Measurements from ENCODE around the gene TNS1. TPM values are rescaled to one million over a fixed set of nuclear protein-coding genes. Genes with fewer than 3 reads are reported as not detected.
A peak's percentile ranks its signal among the peaks of the same experiment; 100 is the strongest.

Gene TNS1
- polyA plus RNA-seq, 6 donors from 2014 or later = 0.05 to 0.57 (median 0.35) TPM; not detected in 2

- Mint-ChIP-seq H3K4me3 (no peak overlapping the region), H3K9me3 (peaks cover 0 to 9% (median 0%) of the 10 kb centered on the region in 7 donors), H3K27me3 (peaks cover 4 to 25% (median 14%) of the 10 kb centered on the region in 3 donors), H3K27ac (no peak overlapping the region), H3K36me3 (no peaks in the 10 kb centered on the region), H3K4me1 (peaks cover 0 to 6% (median 5%) of the 10 kb centered on the region in 3 donors)
- DNase-seq (no peak), ATAC-seq (ENCODE audit: low read depth in 2 of 2) (no peak)
Observed at GRCh38 chr2:217808326-217808725, 194.5 kb downstream of the TNS1 start.

DNA sequence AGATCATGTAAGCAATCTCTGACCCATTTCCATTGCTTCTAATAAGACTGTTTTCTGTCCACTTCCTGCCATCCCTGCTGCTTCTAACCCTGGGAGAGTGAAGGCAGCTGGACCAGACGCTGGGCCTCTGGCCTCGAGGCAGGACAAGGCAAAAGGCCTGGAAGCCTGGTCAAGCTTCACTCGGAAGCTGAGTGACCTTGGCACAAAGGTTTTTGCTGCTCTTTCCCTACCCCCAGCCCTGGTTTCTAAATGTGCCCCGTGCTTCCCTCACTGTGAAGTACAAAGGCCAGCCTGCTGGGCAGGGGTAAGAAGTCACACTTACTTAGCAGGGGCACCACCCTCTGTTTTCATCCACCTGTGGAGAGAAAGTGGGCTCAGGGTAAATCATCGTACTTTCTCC lies 195.0 kb downstream of the TNS1 start:
- H3K27me3 Mint-ChIP-seq = peaks cover 4 to 25% (median 14%) of the 10 kb centered on the region in 3 donors
- ATAC-seq (ENCODE audit: low read depth in 2 of 2) (no peak), DNase-seq (no peak)
- no peaks in the 10 kb centered on the region for H3K36me3 Mint-ChIP-seq
- H3K4me1 Mint-ChIP-seq = peaks cover 0 to 6% (median 5%) of the 10 kb centered on the region in 3 donors
- H3K27ac Mint-ChIP-seq = no peak overlapping the region
- H3K4me3 Mint-ChIP-seq = no peak overlapping the region
- peaks cover 0 to 9% (median 0%) of the 10 kb centered on the region in 7 donors for H3K9me3 Mint-ChIP-seq

DNA sequence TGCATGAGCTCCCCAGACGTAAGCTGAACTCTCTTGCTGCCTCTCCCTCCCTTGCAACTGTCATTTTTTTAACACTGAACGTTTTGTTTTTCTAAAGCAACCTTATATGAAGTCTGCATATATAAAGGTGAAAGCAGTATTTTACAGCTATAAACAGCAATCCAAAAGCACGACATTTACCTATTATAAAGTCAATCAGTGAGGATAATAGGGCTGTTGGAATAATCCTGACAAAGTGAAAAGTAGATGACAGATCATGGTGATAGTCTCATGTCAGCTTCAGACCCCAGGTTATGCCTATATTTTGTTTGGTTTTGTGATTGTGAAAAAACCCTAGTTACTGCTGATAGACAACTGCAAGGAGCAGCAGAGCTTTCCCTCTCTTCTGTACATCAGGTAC lies 195.8 kb downstream of the TNS1 start:
- no peak overlapping the region for H3K27ac Mint-ChIP-seq
- no peak overlapping the region for H3K4me3 Mint-ChIP-seq
- H3K9me3 Mint-ChIP-seq = peaks cover 0 to 9% (median 0%) of the 10 kb centered on the region in 7 donors
- H3K27me3 Mint-ChIP-seq = peaks cover 4 to 23% (median 14%) of the 10 kb centered on the region in 3 donors
- H3K36me3 Mint-ChIP-seq = no peaks in the 10 kb centered on the region
- no peak for ATAC-seq (ENCODE audit: low read depth in 2 of 2)
- H3K4me1 Mint-ChIP-seq = peaks cover 0 to 6% (median 5%) of the 10 kb centered on the region in 3 donors
- no peak for DNase-seq

GRCh38 chr2:217806482-217806765 lies 196.4 kb downstream of the TNS1 start:
- ATAC-seq (ENCODE audit: low read depth in 2 of 2) (no peak), DNase-seq (no peak)
- H3K4me3 Mint-ChIP-seq = no peak overlapping the region
- H3K27ac Mint-ChIP-seq = no peak overlapping the region
- no peaks in the 10 kb centered on the region for H3K36me3 Mint-ChIP-seq
- peaks cover 0 to 6% (median 5%) of the 10 kb centered on the region in 3 donors for H3K4me1 Mint-ChIP-seq
- peaks cover 4 to 18% (median 14%) of the 10 kb centered on the region in 3 donors for H3K27me3 Mint-ChIP-seq
- peaks cover 0 to 9% (median 0%) of the 10 kb centered on the region in 7 donors for H3K9me3 Mint-ChIP-seq

GRCh38 chr2:217805668-217806481 lies 196.9 kb downstream of the TNS1 start:
- H3K27ac Mint-ChIP-seq = peak overlapping the region in 2 of 6 donors; percentile 38 to 83
- H3K4me3 Mint-ChIP-seq = no peak overlapping the region
- H3K27me3 Mint-ChIP-seq = peaks cover 4 to 18% (median 14%) of the 10 kb centered on the region in 3 donors
- H3K36me3 Mint-ChIP-seq = no peaks in the 10 kb centered on the region
- H3K4me1 Mint-ChIP-seq = peaks cover 0 to 6% (median 5%) of the 10 kb centered on the region in 3 donors
- H3K9me3 Mint-ChIP-seq = peaks cover 0 to 9% (median 0%) of the 10 kb centered on the region in 7 donors
- ATAC-seq (ENCODE audit: low read depth in 2 of 2) (no peak), DNase-seq (no peak)

- H3K36me3 Mint-ChIP-seq = no peaks in the 10 kb centered on the region
- peaks cover 0 to 6% (median 5%) of the 10 kb centered on the region in 3 donors for H3K4me1 Mint-ChIP-seq
- no peak overlapping the region for H3K4me3 Mint-ChIP-seq
- DNase-seq (no peak), ATAC-seq (ENCODE audit: low read depth in 2 of 2) (no peak)
- peak overlapping the region in 1 of 6 donors; percentile 83 for H3K27ac Mint-ChIP-seq
- H3K9me3 Mint-ChIP-seq = peaks cover 0 to 9% (median 0%) of the 10 kb centered on the region in 7 donors
- H3K27me3 Mint-ChIP-seq = peaks cover 4 to 18% (median 14%) of the 10 kb centered on the region in 3 donors
Observed at GRCh38 chr2:217804791-217805667, 197.8 kb downstream of the TNS1 start.

DNA sequence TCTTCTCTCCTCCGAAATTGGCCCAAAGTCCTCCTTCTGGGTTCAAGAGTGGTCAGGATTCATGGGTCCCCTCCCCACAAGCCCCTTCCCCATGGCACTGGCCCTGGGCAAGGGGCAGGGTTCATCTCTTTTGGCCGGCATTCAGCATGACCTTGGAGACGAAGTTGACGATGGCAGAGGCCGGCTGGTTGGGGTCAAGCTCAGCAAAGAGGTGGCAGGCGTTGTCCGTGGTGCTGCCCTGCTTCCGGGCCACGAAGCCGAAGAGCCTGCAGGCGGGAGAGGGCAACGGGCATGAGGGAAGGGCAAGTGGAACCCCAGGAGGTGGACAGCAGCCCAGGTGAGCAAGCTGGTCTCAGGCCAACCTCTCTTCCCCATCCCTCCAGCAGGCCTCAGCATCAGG lies 198.5 kb downstream of the TNS1 start:
- peaks cover 0 to 5% (median 0%) of the 10 kb centered on the region in 7 donors for H3K9me3 Mint-ChIP-seq
- H3K4me3 Mint-ChIP-seq = peak overlapping the region in 1 of 8 donors; percentile 57
- peaks cover 4 to 18% (median 14%) of the 10 kb centered on the region in 3 donors for H3K27me3 Mint-ChIP-seq
- DNase-seq (no peak), ATAC-seq (ENCODE audit: low read depth in 2 of 2) (no peak)
- H3K27ac Mint-ChIP-seq = peak overlapping the region in 1 of 6 donors; percentile 88
- no peaks in the 10 kb centered on the region for H3K36me3 Mint-ChIP-seq
- peaks cover under 1 to 7% (median 5%) of the 10 kb centered on the region in 3 donors for H3K4me1 Mint-ChIP-seq

DNA sequence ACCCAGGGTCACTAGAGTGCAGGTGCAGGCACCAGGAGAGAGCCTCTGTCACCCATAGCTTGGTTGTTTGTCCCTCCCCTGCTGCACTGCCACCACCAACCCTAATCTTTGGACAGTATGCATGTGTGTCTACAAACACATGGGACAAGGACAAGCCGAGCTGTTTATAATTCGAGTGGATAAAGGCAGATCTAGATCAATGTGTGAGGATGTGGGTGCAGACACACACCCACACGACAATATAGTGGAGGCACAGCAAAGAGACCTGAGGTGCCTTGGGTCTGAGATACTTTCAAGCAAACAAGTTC lies 199.2 kb downstream of the TNS1 start:
- H3K27me3 Mint-ChIP-seq = peaks cover 4 to 18% (median 14%) of the 10 kb centered on the region in 3 donors
- H3K4me3 Mint-ChIP-seq = no peak overlapping the region
- no peaks in the 10 kb centered on the region for H3K36me3 Mint-ChIP-seq
- H3K4me1 Mint-ChIP-seq = peaks cover 8 to 14% (median 10%) of the 10 kb centered on the region in 3 donors
- DNase-seq (no peak), ATAC-seq (ENCODE audit: low read depth in 2 of 2) (no peak)
- peaks cover 0 to 2% (median 0%) of the 10 kb centered on the region in 7 donors for H3K9me3 Mint-ChIP-seq
- H3K27ac Mint-ChIP-seq = no peak overlapping the region

DNA sequence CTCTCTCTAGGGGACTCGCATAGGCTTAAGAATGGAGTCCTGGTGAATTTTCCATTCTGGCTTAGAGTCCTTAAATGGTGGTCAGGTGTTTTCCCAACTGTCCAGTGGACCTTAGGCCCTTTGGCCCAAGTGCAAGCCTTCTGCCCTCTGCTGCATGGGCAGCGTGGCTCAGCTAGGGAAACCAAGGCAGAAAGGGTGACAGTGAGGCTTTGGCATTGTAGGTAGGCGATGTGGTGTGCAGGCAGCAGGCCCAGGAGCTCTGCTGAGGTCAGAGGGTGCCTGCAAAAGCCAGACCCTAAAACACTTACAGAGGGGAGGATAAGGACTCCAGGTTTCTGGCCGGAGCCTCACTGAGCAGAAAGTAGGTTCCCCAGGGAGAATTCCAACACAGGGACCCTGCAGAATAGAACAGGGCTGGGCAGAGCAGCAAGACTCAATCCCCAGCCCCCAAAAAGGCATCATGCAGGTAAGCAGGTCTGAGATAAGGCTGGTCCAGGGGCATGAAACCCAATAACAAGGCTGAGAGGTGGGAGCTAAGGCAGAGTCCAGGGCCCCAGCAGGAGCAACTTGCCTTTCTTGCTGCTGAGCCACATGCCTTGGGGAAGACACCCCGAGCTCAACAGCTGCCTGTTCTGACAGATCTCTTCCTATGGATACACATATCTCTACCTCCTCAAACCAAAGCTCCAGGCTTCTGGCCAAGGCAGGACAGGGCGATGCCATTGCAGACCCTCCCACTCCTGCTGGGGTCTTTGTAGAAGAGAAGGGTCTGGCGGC lies 199.7 kb downstream of the TNS1 start:
- H3K36me3 Mint-ChIP-seq = no peaks in the 10 kb centered on the region

DNA sequence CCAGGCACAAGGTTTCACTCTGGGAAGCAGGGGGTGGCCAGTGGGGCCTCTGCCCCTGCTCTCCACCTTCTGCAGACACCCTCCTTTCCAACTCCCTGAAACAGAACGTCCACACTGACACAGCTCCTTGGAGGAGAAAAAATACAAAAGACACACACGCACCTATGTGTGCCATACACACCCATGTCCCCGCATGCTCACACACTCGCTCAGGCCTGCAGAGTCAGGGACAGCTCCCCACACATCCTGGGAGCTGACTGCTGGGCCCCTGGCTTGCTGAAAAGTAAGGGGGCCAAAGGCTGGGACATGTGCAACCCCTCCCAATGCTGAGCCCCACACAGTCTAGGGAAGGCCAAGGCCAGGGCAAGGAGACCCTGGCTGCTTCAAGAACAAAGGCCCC lies 200.5 kb downstream of the TNS1 start:
- H3K27ac Mint-ChIP-seq = no peak overlapping the region
- peaks cover 4 to 18% (median 14%) of the 10 kb centered on the region in 3 donors for H3K27me3 Mint-ChIP-seq
- peak overlapping the region in 1 of 8 donors; percentile 84 for H3K4me3 Mint-ChIP-seq

More for the DNA sequence above, 199.7 kb downstream of the TNS1 start:
- Mint-ChIP-seq H3K9me3 (no peaks in the 10 kb centered on the region), H3K4me3 (peak overlapping the region in 1 of 8 donors; percentile 57), H3K27me3 (peaks cover 4 to 18% (median 14%) of the 10 kb centered on the region in 3 donors), H3K4me1 (peaks cover 10 to 15% (median 13%) of the 10 kb centered on the region in 3 donors), H3K27ac (peak overlapping the region in 3 of 6 donors; percentile 21 to 65 (median 39))
- no peak for ATAC-seq (ENCODE audit: low read depth in 2 of 2)
- no peak for DNase-seq

GRCh38 chr2:217801711-217802110 lies 201.1 kb downstream of the TNS1 start:
- H3K9me3 Mint-ChIP-seq = no peaks in the 10 kb centered on the region
- peaks cover under 1 to 12% (median 10%) of the 10 kb centered on the region in 3 donors for H3K27me3 Mint-ChIP-seq
- H3K27ac Mint-ChIP-seq = no peak overlapping the region
- ATAC-seq (ENCODE audit: low read depth in 2 of 2) (no peak), DNase-seq (no peak)
- peaks cover 15 to 24% (median 23%) of the 10 kb centered on the region in 3 donors for H3K4me1 Mint-ChIP-seq
- H3K4me3 Mint-ChIP-seq = no peak overlapping the region
- no peaks in the 10 kb centered on the region for H3K36me3 Mint-ChIP-seq

More for the DNA sequence above, 200.5 kb downstream of the TNS1 start:
- H3K36me3 Mint-ChIP-seq = no peaks in the 10 kb centered on the region
- no peaks in the 10 kb centered on the region for H3K9me3 Mint-ChIP-seq
- ATAC-seq (ENCODE audit: low read depth in 2 of 2) = no peak
- peaks cover 12 to 20% (median 18%) of the 10 kb centered on the region in 3 donors for H3K4me1 Mint-ChIP-seq
- DNase-seq = no peak

GRCh38 chr2:217801115-217801531 lies 201.7 kb downstream of the TNS1 start:
- ATAC-seq (ENCODE audit: low read depth in 2 of 2) = no peak
- no peak for DNase-seq

More at GRCh38 chr2:217801115-217801531, 201.7 kb downstream of the TNS1 start:
- peaks cover 15 to 27% (median 23%) of the 10 kb centered on the region in 3 donors for H3K4me1 Mint-ChIP-seq
- no peaks in the 10 kb centered on the region for H3K9me3 Mint-ChIP-seq
- no peak overlapping the region for H3K4me3 Mint-ChIP-seq
- no peaks in the 10 kb centered on the region for H3K36me3 Mint-ChIP-seq
- H3K27me3 Mint-ChIP-seq = peaks cover 0 to 8% (median 6%) of the 10 kb centered on the region in 3 donors
- H3K27ac Mint-ChIP-seq = peak overlapping the region in 1 of 6 donors; percentile 68

All from naive B cell (primary cell).